ENCODE results near the gene DMRTA1. TPM values are rescaled to one million over a fixed set of nuclear protein-coding genes. Genes with fewer than 3 reads are reported as not detected.

The DMRTA1 gene
- polyA plus RNA-seq, 3 donors: not detected

GRCh38 chr9:22405869-22406659 is 40.6 kb upstream of the DMRTA1 start:
- DNase-seq: no peak
- Mint-ChIP-seq H3K27me3 (ENCODE audit: low read depth in 3 of 3) (peaks cover 0 to 2% (median 2%) of the 10 kb centered on the region in 3 donors), H3K36me3 (no peaks in the 10 kb centered on the region), H3K4me3 (peak overlapping the region in 1 of 2 donors; percentile 31), H3K4me1 (no peaks in the 10 kb centered on the region), H3K9me3 (peaks cover 0 to 6% (median 3%) of the 10 kb centered on the region in 7 donors), H3K27ac (no peak overlapping the region)
- H3K27ac ChIP-seq (ENCODE audit: low read depth in 1 of 2, low read length in 2 of 2): no peak overlapping the region
- no peak overlapping the region for H2AFZ ChIP-seq (ENCODE audit: insufficient read depth, low read depth, low read length, poor library complexity, severe bottlenecking)
- TF ChIP-seq CTCF (IDR thresholded peaks at IDR 0.05): no peak
- intact Hi-C loops (cut with micrococcal nuclease): no loop called here
- H3K9me3 ChIP-seq (replicated peaks in 1 of 2; ENCODE audit: control insufficient read depth in 1 of 2, insufficient read depth in 1 of 2, low read length in 2 of 2): peaks cover 0 to 5% of the 10 kb centered on the region in 2 donors
- no peaks in the 10 kb centered on the region for H3K27me3 ChIP-seq (ENCODE audit: control insufficient read depth in 2 of 2, insufficient read depth in 2 of 2, low read length in 2 of 2)
- H4K20me1 ChIP-seq (ENCODE audit: insufficient read depth, low read length): no peaks in the 10 kb centered on the region
- no peak overlapping the region for H3K4me2 ChIP-seq (replicated peaks; ENCODE audit: extremely low read depth, low read length, poor library complexity, severe bottlenecking)
- no peak overlapping the region for H3K9ac ChIP-seq (ENCODE audit: insufficient read depth, low read length, poor library complexity, severe bottlenecking)
- WGBS (ENCODE audit: insufficient coverage): 87% methylated on average over 10 of the region's 13 CpGs
- H3K4me3 ChIP-seq (replicated peaks in 1 of 3; ENCODE audit: low read depth in 2 of 3, low read length in 3 of 3): no peak overlapping the region
- H3K4me1 ChIP-seq (ENCODE audit: control insufficient read depth in 1 of 2, insufficient read depth in 2 of 2, low read length in 2 of 2): no peaks in the 10 kb centered on the region
- no peaks in the 10 kb centered on the region for H3K79me2 ChIP-seq (ENCODE audit: insufficient read depth, low read length)
- H3K36me3 ChIP-seq (replicated peaks in 1 of 2; ENCODE audit: control insufficient read depth in 1 of 2, insufficient read depth in 2 of 2, low read length in 2 of 2): no peaks in the 10 kb centered on the region

- peak in 1 of 3 donors; percentile 6 for DNase-seq
- WGBS (ENCODE audit: insufficient coverage): no CpG with 5 or more reads among the region's 1 CpG
- peak overlapping the region in 1 of 7 donors; percentile 73 for H3K27ac Mint-ChIP-seq
Observed at GRCh38 chr9:22413884-22414283, 32.7 kb upstream of the DMRTA1 start.

More at GRCh38 chr9:22413884-22414283, 32.7 kb upstream of the DMRTA1 start:
- Mint-ChIP-seq H3K9me3 (peaks cover 0 to 8% (median 3%) of the 10 kb centered on the region in 7 donors), H3K36me3 (no peaks in the 10 kb centered on the region), H3K27me3 (ENCODE audit: low read depth in 3 of 3) (peaks cover 0 to 2% (median 0%) of the 10 kb centered on the region in 3 donors), H3K4me3 (no peak overlapping the region), H3K4me1 (no peaks in the 10 kb centered on the region)
- Histone ChIP-seq H3K36me3 (replicated peaks in 1 of 2; ENCODE audit: control insufficient read depth in 1 of 2, insufficient read depth in 2 of 2, low read length in 2 of 2) (no peaks in the 10 kb centered on the region), H3K4me3 (replicated peaks in 1 of 3; ENCODE audit: low read depth in 2 of 3, low read length in 3 of 3) (no peak overlapping the region), H2AFZ (ENCODE audit: insufficient read depth, low read depth, low read length, poor library complexity, severe bottlenecking) (no peak overlapping the region), H3K27me3 (ENCODE audit: control insufficient read depth in 2 of 2, insufficient read depth in 2 of 2, low read length in 2 of 2) (no peaks in the 10 kb centered on the region), H3K9ac (ENCODE audit: insufficient read depth, low read length, poor library complexity, severe bottlenecking) (no peak overlapping the region), H3K27ac (ENCODE audit: low read depth in 1 of 2, low read length in 2 of 2) (no peak overlapping the region), H3K9me3 (replicated peaks in 1 of 2; ENCODE audit: control insufficient read depth in 1 of 2, insufficient read depth in 1 of 2, low read length in 2 of 2) (peaks cover 0 to 5% of the 10 kb centered on the region in 2 donors), H3K79me2 (ENCODE audit: insufficient read depth, low read length) (no peaks in the 10 kb centered on the region), H4K20me1 (ENCODE audit: insufficient read depth, low read length) (no peaks in the 10 kb centered on the region), H3K4me2 (replicated peaks; ENCODE audit: extremely low read depth, low read length, poor library complexity, severe bottlenecking) (no peak overlapping the region), H3K4me1 (ENCODE audit: control insufficient read depth in 1 of 2, insufficient read depth in 2 of 2, low read length in 2 of 2) (no peaks in the 10 kb centered on the region)
- intact Hi-C loops (cut with micrococcal nuclease): no loop called here
- TF ChIP-seq CTCF (IDR thresholded peaks at IDR 0.05): no peak
